ENCODE measurements around the gene ZHX3.
"Not testable (repeated sequence)": the region's sequence is repeated elsewhere in the genome, so short reads cannot be mapped to it uniquely, and the experiment has no call there.

Gene ZHX3

DNA sequence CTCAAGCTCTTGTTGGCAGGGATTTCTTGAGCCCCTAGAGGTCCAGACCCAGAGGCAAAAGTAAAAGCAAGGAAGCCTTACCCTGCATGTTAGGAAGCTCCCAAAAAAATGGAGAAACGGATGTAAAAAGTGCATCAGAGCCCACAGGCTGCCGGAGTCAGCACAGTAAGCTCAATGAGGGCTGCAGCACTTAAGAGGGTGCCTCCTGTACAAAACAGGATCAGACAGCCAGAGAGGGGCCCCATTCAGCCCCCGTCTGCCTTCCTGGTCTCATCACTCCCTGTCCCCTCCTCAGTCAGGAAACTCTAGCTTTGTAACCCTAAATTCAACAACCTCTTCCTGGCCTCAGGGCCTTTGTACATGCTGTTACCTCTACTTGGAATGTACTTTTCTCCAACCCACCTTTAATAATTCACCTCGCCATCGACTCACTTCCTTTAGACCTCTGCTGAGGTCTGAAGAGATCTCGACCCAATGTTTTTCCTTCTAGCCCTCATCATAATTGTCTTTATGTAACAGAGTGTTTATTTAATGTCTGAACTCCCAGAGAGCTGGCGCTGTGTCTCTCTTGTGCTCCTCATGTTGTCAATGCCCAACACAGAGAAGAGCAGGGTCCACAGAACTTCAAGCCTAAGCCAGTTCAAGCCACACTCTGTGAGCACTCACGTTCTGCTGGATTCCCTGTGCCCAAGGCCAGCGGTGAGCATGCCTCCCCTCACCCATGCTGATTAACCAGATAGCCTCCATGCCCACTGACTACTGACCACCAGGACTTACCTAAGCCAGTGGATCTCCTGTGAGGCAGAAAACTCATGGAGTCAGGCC, 183.0 kb downstream of the ZHX3 start:
- no peak for DNase-seq

DNA sequence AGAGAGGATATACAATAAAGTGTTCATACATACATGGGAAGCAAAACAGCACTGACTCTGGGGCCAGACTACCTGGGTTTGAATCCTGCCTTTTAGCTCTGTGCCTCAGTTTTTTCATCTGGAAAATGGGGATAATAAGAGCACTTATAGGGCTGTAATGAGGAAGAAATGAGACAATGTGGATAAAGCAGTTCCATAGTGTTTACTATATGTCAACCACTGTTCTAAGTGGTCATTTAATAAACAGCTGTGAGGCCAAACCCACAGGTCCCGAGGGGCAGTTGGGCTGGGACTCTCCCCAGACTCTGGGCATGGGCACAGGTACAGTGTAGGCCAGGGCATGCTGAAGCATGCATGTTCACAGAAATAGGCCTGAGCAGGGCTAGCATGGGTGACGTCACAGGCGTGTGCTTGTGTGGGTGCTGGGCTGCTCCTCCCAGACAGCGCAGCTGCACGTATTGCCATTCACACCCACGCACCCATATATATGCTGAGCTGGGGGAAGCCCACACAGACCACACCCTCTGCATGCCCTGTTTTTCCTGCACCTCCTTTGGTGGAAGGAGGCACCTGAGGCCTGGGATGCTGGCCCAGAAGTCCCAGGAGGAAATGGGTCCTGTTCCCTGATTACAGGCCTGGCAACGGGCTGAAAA, 183.7 kb downstream of the ZHX3 start:
- DNase-seq, result no peak

DNA sequence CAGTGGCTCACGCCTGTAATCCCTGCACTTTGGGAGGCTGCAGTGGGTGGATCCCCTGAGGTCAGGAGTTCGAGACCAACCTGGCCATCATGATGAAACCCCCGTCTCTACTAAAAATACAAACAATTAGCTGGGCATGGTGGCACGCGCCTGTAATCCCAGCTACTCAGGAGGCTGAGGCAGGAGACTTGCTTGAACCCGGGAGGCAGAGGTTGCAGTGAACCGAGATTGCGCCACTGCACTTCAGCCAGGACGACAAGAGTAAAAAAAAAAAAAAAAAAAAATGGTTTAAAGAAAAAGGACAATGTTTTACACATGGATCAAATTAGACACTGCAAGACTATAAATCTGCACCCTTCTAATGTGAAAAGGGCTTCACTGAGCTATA, 185.1 kb downstream of the ZHX3 start:
- not testable (repeated sequence) for DNase-seq

DNA sequence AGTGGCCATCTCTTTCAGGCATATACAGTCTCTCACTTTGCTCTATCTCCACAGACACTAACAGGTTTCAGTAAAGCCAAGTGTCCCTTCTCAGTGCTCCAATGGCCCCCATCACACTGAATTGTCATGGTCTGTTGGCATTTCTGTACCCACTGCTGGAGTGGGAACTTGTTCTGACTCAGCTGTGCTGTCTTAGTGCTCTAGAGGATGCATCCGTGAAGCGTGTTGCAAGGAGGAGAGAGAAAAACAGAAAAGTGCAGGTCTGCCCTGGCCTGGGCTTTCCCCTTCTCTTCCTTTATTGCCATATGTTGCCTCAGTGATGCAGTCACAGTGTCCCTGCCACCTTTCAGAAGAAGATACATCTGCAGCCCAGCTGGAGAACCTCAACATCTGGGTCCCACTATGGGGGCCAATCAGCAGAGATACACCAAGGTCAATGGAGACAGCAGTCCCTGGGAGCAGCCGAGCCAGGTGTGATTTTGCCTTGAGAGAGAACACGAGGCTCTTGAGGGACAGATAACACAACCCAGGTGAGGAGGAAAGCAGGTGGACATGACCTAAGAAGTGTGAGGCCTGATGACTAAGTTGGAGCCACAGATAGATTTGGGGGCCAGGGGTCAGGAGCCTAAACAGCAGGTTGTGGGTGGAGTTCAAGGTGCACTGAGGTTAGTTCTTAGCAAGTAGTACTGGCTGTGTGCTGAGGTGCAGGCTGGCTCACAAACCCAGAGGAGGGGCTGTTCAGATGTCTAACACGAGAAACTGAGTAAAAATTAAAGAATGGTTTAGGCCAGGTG, 185.7 kb downstream of the ZHX3 start:
- DNase-seq, result no peak

Data from C1 segment of cervical spinal cord (tissue), 14 donors.